Stimulated activated CD8-positive, alpha-beta memory T cell treated with anti-CD3 and anti-CD28 coated beads, Interleukin-7, amount 100 ng/mL, for 4 hours (primary cell): ENCODE measurements around the gene NRF1.

Source experiments
- DNase-seq, 2 donors: peaks; one replicate each; pipeline ENCODE4 v3.0.0-alpha.2; 2020; ENCODE audit warnings: low read depth in 2 of 2

Gene NRF1

GRCh38 chr7:129680400-129680799, 68.9 kb downstream of the NRF1 start:
- DNase-seq, result no peak

DNA sequence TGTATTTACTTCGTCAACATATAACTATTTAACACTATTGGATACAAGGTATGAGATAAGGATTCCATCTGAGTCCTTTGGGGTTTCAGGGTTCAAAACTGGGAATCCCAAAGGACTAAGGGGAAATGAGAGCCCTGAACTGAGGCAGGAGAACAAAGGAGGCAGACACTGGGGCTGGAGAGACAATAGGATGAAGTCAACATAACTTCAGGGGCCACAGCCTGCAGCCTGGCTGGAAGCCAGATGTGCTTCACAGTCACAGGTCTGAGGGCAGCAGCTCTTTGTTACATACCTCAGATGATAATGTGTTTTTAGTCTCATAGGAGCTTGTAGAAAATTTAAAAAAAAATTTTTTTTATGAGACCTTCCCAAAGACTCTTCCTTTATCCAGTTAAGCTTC, 73.3 kb downstream of the NRF1 start:
- DNase-seq, result no peak

GRCh38 chr7:129686063-129686462, 74.5 kb downstream of the NRF1 start:
- DNase-seq, result no peak

GRCh38 chr7:129688503-129689222, 77.1 kb downstream of the NRF1 start:
- no peak for DNase-seq

DNA sequence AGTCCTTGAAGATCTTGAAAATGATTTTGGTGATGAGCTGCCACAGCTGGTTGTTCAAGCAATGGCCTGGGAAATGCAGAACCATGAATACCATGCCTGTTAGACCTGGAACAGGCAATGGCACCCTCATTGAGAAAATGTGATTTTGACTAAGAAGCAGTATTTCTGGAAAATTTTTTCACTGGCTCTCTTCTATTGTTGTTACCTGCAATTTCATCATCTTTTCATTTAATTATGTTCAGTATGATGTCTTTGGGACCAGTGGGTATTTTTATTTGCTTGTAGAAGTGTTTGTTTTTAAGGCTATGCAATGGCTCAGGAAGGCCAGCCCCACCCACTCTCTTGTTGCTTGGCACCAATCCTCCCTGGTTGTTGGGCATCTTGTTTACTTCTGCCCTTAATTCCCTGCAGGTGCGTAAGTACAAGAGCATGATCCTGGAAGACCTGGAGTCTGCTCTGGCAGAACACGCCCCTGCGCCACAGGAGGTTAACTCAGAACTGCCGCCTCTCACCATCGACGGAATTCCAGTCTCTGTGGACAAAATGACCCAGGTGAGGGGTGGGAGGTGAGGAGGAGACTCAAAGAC, 78.6 kb downstream of the NRF1 start:
- no peak for DNase-seq

- DNase-seq, result no peak
These were observed 79.2 kb downstream of the NRF1 start for GRCh38 chr7:129690701-129691100.

DNA sequence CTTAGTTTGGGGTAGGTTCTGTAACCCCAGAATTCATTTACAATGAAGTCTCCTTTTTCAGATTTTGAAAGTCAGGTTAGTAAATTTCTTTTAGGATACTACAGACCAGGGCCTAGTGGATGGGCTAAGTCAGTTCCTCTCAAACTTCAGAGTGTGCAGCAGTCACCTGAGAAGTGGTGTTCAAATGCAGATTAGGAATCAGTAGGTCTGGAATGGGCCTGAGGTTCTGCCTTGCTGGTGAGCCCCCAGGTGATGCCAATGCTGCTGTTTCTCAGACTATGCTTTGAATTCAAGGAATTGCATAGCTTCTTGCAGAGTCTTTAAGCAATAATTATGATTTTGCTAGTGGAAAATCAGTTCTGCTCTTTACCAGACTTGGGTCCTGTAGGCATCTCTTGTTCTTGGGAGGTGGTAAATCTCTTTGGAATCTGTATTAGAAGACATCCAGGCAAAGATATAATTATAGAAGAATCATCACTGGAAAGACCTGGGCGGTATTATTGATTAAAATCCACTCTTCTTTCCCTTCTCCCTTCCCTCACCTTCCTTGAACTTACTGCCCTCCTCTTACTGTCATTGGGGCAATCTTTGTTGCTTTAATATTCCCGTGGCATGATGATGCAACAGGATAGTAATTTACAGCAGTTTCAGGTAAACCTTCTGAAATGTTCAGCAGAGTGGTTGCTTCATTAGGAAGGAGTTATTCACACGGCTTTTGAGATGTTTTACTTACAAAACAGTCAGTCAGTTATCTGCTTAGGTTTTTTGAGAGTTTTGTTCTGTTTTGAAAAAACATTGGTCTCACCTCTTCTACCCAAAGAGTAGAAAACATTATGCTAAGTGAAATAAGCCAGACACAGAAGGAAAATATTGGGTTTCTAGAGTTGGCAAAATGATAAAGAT, 87.2 kb downstream of the NRF1 start:
- no peak for DNase-seq

- DNase-seq, result no peak
These were observed 90.8 kb downstream of the NRF1 start for GRCh38 chr7:129702316-129702715.

DNA sequence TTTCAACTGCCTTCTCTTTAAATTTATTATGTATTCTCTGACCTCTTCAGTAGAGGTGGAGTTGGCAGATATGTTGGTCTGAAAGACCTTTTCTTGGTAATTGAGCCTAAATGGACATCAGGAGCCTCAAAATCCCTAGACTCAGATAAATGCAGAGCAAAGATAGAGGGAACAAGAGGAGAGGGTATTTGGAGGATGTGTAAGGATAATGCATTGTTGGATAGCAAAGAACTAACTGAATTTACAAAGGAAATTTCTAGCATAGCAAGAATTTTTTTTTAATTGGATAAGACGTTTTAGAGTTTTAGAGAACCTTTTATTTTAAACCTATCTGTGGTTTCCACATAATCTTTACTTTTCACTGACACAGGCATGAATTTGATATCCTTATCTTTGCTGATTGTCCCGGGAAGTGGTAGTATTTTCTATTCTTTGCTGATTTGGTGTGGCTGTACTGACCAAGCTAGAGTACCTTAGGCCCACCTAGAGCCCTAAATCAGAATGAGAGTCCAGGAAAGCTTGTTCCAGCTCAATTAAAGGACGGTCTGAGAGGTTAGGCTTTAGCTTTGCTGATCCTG, 91.3 kb downstream of the NRF1 start:
- no peak for DNase-seq

GRCh38 chr7:129703751-129704150, 92.2 kb downstream of the NRF1 start:
- no peak for DNase-seq

DNA sequence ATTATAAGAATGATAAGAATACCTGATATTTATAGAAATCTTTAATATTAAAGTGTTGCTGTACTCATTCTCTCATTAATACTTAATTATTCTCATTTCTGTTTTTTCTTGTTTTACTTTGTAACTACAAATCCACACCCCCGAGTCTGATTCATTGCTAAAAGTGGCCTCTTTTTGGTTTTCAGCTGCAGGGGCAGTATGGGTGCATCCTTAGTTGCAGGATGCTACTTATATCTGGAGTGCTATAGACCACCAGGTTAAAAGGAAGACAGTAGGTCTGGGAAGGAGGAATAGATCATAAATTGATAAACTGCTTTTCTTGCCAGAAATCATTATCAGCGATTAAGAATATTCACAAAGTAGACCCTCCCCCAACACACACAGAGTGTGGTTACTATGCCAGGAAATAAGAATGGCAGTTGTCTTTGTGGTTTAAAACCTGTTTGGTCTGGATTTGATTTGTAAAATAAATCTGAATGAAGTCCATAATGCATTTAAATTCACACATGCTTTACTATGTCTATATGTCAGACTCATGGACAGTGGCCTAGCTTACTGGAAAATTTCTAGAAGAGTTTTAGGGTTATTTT, 96.5 kb downstream of the NRF1 start:
- no peak for DNase-seq

DNA sequence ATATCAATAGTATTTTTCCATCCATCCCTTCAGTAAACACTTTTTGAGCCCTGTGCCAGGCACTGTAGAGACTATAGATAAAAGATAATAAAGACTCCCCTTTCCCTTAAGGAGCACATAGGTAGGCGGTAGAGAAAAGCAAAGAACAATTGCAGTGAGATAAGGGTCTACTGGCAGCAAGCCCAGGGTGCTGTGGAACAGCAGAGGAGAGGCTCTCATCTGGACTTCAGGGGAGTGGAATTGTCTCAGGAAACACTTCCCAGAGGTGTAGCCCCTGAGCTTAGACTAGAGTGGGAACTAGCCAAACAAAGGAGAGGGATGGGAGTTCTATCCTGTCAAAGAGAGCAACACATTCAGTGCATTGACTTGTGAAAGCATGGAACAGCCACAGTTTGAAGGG, 102.0 kb downstream of the NRF1 start:
- no peak for DNase-seq

DNA sequence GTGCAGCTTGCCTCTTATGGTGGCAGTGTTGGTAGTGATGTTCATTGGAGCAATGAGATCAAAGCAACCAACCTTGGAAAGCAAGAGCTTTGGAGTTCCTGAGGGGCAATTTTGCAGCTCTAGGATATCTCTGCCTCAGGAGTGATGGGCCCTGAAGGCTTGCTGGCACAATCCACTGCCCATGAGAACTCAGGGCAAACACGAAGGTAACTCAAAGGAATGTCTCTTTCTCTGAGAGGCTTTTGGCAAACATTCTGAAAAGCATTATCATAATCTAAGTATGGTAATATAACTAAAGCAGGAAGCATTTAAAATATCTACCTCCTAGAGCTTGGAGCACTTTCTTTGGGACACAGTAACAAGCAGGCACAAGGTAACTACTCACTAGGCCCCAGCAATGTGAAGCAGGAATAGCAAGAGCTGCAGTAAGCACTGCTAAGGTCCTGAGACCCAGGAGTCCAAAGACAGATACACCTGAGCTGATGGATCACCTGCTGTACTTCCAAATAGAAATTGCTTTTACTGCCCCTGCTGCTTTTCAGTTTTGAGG, 103.1 kb downstream of the NRF1 start:
- no peak for DNase-seq

- DNase-seq, result no peak
These were observed 108.6 kb downstream of the NRF1 start for GRCh38 chr7:129719980-129720732.

GRCh38 chr7:129721068-129721467, 109.5 kb downstream of the NRF1 start:
- DNase-seq, result no peak

- no peak for DNase-seq
These were observed 112.2 kb downstream of the NRF1 start for GRCh38 chr7:129723679-129724078.

GRCh38 chr7:129724796-129725195, 113.3 kb downstream of the NRF1 start:
- no peak for DNase-seq

GRCh38 chr7:129728875-129729467, 117.5 kb downstream of the NRF1 start:
- no peak for DNase-seq

- DNase-seq, result no peak
These were observed 118.0 kb downstream of the NRF1 start for GRCh38 chr7:129729511-129729910.

DNA sequence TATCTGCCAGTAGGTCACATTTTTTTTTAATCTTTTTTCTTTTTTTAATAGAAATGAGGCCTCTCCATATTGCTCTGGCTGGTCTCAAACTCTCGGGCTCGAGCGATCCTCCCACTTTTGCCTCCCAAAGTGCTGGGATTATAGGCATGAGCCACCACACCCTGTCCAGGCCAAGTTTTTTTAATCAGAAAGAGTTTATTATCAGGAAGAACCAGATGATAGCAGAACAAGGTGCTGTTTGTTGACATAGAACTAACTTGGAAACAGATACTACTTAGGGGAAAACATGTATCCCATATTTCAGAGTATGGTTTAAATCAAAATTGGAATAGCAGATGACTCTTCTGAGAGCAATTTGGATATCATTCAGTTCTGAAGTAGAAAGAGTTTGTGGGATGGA, 118.6 kb downstream of the NRF1 start:
- DNase-seq, result no peak

GRCh38 chr7:129734400-129734799, 122.9 kb downstream of the NRF1 start:
- no peak for DNase-seq
